HG03460 (cell line): ENCODE results near the gene BTN2A1.
"Not testable (repeated sequence)": the region's sequence is repeated elsewhere in the genome, so short reads cannot be mapped to it uniquely, and the experiment has no call there.

Experiments
- ATAC-seq: cut with Tn5 transposase; IDR thresholded peaks from one replicate; pipeline ENCODE4 v1.9.1; 2021; ENCODE audit not compliant: unreplicated experiment

The BTN2A1 gene

GRCh38 chr6:26489996-26490964 lies 32.5 kb downstream of the BTN2A1 start:
- no peak for ATAC-seq

DNA sequence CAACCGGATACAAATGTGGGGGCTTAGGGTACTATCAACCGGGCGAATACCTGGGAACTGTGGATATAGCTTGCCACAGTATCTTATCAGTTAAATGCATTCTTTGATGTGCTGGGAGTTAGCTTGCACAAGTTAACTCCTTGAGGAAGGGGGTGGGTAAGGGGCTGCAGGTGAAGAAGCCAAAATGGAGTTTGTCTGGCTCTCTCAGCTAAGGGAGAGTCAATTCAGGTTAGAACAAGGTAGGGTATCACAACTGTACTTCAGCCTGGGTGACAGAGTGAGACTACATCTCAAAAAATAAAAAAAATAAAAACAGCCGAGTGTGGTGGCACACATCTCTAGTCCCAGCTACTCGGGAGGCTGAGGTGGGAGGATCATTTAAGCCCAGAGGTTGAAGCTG lies 33.8 kb downstream of the BTN2A1 start:
- no peak for ATAC-seq

DNA sequence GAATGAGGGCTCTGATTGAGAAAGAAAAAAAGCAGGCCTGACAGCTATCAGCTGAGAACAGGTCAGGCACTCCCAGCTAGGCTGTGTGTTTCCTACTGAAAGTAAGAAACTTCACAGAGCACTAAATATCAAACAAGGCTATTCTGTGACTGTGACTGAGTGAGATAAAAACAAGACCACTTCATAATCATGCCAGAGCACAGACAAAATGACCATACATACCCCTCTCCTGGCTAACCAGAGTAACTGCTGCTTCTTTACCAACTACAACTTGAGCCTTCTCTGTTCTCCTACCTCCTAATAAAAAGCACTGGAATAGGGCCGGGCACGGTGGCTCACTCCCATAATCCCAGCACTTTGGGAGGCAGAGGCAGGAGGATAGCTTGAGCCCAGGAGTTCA lies 35.5 kb downstream of the BTN2A1 start:
- no peak for ATAC-seq

- no peak for ATAC-seq
These were observed 36.4 kb downstream of the BTN2A1 start for GRCh38 chr6:26494117-26494516.

DNA sequence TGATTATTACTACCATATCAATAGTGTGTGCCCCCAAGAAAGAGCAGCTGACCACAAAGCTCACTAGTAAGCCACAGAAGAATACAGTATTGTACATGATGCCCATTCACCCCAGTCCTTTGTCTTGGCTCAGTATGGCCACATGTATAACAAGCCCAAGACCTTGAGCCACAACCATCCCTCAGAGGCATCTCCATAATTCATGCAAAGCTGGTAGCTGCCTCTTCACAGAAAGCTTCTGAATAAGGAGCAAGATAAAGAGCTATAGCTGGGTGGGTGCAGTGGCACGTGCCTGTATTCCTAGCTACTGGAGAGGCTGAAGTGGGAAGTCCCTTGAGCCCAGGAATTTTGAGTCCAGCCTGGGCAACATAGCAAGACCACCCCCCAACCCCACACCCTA lies 37.5 kb downstream of the BTN2A1 start:
- ATAC-seq = no peak

- no peak for ATAC-seq
These were observed 39.9 kb downstream of the BTN2A1 start for GRCh38 chr6:26497610-26498009.

GRCh38 chr6:26500102-26500501 lies 42.3 kb downstream of the BTN2A1 start, which contains the start of gene BTN1A1:
Gene BTN1A1 (plus strand): TSS chr6:26500303. CDS start chr6:26501287, 984 bp downstream.
- ATAC-seq = no peak

- no peak for ATAC-seq
These were observed 43.8 kb downstream of the BTN2A1 start for GRCh38 chr6:26501482-26501986.

DNA sequence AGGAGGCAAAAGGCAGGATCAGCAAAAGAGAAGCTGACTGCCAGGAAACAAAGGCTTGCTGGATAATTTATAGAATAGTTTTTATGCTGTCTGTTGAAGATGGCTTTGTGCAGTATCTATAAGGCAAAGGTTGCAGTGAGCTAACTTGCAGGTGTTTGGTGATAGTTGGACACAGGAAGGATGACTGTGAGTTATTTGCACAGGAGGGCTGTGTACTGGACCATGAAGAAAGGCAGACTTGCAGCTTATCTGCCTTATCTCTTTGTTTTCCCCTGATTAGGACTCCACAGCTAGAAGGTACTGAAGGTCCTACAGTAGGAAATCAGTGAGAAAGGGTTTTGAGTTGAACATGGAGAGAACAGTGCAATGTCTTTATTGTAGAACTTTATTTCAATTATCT lies 44.4 kb downstream of the BTN2A1 start:
- no peak for ATAC-seq

DNA sequence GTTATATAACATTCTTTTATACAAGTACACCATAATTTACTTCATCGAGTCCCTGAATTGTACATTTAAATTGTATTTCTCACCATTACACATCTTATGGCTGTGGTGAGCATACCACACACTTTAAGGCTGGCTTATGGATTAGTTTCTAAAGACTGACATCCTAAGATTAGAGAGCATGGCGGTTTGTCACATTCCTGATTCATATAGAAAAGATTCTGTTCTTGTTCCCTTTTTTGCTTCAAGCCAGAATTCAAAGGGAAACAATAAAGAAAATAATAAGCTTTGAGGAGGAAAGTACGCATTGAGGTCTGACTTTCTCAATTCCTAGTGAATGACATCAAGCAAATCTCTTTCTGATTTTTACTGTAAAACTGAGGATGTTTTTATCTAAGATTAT lies 44.9 kb downstream of the BTN2A1 start:
- ATAC-seq = no peak

DNA sequence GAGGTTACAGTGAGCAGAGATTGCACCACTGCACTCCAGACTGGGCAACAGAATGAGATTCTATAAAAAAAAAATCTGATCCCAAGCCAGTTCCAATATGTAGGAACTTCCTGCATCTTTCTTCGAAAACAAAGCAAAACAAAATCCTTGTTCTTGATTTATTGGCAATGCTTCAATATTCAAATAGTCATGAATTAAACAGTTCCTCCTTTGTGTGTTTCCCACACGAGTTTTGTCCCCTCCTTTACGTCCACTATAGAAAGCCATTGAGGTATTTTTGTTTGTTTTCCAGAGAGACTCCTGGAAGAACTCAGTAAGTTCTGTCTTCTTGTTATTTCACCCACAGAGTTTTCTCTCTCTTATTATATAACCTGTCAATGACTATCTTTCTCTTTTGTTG lies 49.9 kb downstream of the BTN2A1 start:
- ATAC-seq = no peak

GRCh38 chr6:26511033-26511432 lies 53.3 kb downstream of the BTN2A1 start:
- ATAC-seq = not testable (repeated sequence)

GRCh38 chr6:26514984-26515383 lies 57.2 kb downstream of the BTN2A1 start:
- ATAC-seq = no peak

DNA sequence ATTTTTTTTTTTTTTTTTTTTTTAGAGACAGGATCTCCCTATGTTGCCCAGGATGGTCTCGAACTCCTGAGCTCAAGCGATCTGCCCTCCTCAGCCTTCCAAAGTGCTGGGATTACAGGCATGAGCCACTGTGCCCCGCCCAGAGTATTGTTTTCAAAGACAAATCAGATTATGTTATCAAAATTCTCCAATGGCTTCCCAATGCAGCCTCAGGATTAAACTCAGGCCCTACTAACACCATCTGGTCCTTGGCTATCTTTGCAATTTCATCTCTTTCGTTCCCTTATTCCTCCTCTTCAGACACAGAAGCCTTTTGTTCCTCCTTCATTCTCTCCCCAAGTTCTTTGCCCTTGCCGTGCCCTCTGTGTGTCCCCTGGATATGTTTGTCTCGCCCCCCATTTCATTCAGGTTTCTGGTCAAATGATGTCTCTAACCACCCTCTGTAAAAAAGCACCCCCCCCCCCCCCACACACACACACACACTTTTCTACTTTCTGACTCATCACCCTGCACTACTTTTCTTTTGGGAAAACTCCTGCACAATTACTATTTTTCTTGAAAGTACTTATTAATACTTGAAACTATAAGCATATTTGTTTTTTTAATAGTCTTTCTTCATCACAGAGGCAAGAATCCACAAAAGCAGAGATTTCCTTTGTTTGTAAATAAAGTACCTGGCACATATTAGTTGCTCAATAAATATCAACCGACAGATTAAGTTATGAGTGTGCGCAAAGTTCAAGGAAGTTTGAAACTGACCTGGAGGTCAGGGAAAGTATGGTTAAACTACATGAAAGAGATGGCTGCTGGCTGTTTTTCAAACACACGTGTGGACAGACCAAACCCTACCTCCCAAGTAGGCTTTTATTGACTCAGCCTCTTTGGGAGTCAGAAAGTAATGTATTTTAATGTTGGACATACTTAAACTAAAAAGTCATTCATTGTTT lies 59.0 kb downstream of the BTN2A1 start:
- no peak for ATAC-seq
